ENCODE data around the gene JAKMIP3.

The JAKMIP3 gene

GRCh38 chr10:132066186-132066585 lies 440 bp downstream of the JAKMIP3 start:
- ChIA-PET CTCF (no interaction called here), POLR2A (no interaction called here)
- TF ChIP-seq TARDBP (IDR thresholded peaks at IDR 0.05), result no peak
- no peak for TF ChIP-seq LEF1 (IDR thresholded peaks at IDR 0.05; ENCODE audit: borderline replicate concordance)
- no peak for TF ChIP-seq CTBP1 (IDR thresholded peaks at IDR 0.05; ENCODE audit: borderline replicate concordance)
- no peak for TF ChIP-seq NFRKB (IDR thresholded peaks at IDR 0.05)
- TF ChIP-seq L3MBTL2 (conservative IDR thresholded peaks at IDR 0.05), result no peak
- TF ChIP-seq HDGF (IDR thresholded peaks at IDR 0.05; ENCODE audit: borderline replicate concordance), result no peak
- no peak for TF ChIP-seq ELF4 (IDR thresholded peaks at IDR 0.05)
- no peak for TF ChIP-seq FOXA1 (IDR thresholded peaks at IDR 0.05)
- TF ChIP-seq ZNF384 (IDR thresholded peaks at IDR 0.05), result no peak
- TF ChIP-seq SUZ12 (IDR thresholded peaks at IDR 0.05), result no peak
- no peak for TF ChIP-seq BHLHE40 (IDR thresholded peaks at IDR 0.05; ENCODE audit: borderline replicate concordance)
- TF ChIP-seq SP1 (IDR thresholded peaks at IDR 0.05), result no peak
- TF ChIP-seq FOXK2 (IDR thresholded peaks at IDR 0.05), result no peak
- TF ChIP-seq, protein P1, sequence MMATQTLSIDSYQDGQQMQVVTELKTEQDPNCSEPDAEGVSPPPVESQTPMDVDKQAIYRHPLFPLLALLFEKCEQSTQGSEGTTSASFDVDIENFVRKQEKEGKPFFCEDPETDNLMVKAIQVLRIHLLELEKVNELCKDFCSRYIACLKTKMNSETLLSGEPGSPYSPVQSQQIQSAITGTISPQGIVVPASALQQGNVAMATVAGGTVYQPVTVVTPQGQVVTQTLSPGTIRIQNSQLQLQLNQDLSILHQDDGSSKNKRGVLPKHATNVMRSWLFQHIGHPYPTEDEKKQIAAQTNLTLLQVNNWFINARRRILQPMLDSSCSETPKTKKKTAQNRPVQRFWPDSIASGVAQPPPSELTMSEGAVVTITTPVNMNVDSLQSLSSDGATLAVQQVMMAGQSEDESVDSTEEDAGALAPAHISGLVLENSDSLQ (IDR thresholded peaks at IDR 0.05), result no peak
- no peak for TF ChIP-seq FOXM1 (IDR thresholded peaks at IDR 0.05; ENCODE audit: borderline replicate concordance)
- no peak for TF ChIP-seq ARNT (IDR thresholded peaks at IDR 0.05)
- DNase-seq (ENCODE audit: extremely low spot score), result no peak

- DNase-seq (ENCODE audit: extremely low spot score), result no peak
- ChIA-PET CTCF (no interaction called here), POLR2A (no interaction called here)
- TF ChIP-seq FOXA1 (IDR thresholded peaks at IDR 0.05) (no peak), FOXK2 (IDR thresholded peaks at IDR 0.05) (no peak), NFRKB (IDR thresholded peaks at IDR 0.05) (no peak), TARDBP (IDR thresholded peaks at IDR 0.05) (no peak), HDGF (IDR thresholded peaks at IDR 0.05; ENCODE audit: borderline replicate concordance) (no peak), SP1 (IDR thresholded peaks at IDR 0.05) (no peak), BHLHE40 (IDR thresholded peaks at IDR 0.05; ENCODE audit: borderline replicate concordance) (no peak), FOXM1 (IDR thresholded peaks at IDR 0.05; ENCODE audit: borderline replicate concordance) (no peak), ZNF384 (IDR thresholded peaks at IDR 0.05) (no peak), ARNT (IDR thresholded peaks at IDR 0.05) (no peak), LEF1 (IDR thresholded peaks at IDR 0.05; ENCODE audit: borderline replicate concordance) (no peak), SUZ12 (IDR thresholded peaks at IDR 0.05) (no peak), CTBP1 (IDR thresholded peaks at IDR 0.05; ENCODE audit: borderline replicate concordance) (no peak), L3MBTL2 (conservative IDR thresholded peaks at IDR 0.05) (no peak), ELF4 (IDR thresholded peaks at IDR 0.05) (no peak)
- TF ChIP-seq, protein P1 (IDR thresholded peaks at IDR 0.05), result no peak
These were observed 1.1 kb downstream of the JAKMIP3 start for GRCh38 chr10:132066812-132067211.

- DNase-seq (ENCODE audit: extremely low spot score), result no peak
- POLR2A ChIA-PET, result no interaction called here
- CTCF ChIA-PET, result no interaction called here
- TF ChIP-seq SUZ12 (IDR thresholded peaks at IDR 0.05), result no peak
- no peak for TF ChIP-seq SP1 (IDR thresholded peaks at IDR 0.05)
- TF ChIP-seq HDGF (IDR thresholded peaks at IDR 0.05; ENCODE audit: borderline replicate concordance), result no peak
- no peak for TF ChIP-seq FOXM1 (IDR thresholded peaks at IDR 0.05; ENCODE audit: borderline replicate concordance)
- TF ChIP-seq FOXA1 (IDR thresholded peaks at IDR 0.05), result no peak
- no peak for TF ChIP-seq ARNT (IDR thresholded peaks at IDR 0.05)
- no peak for TF ChIP-seq NFRKB (IDR thresholded peaks at IDR 0.05)
- TF ChIP-seq, protein P1 (IDR thresholded peaks at IDR 0.05), result no peak
- TF ChIP-seq L3MBTL2 (conservative IDR thresholded peaks at IDR 0.05), result no peak
- TF ChIP-seq FOXK2 (IDR thresholded peaks at IDR 0.05), result no peak
- TF ChIP-seq CTBP1 (IDR thresholded peaks at IDR 0.05; ENCODE audit: borderline replicate concordance), result no peak
- TF ChIP-seq ELF4 (IDR thresholded peaks at IDR 0.05), result no peak
- no peak for TF ChIP-seq TARDBP (IDR thresholded peaks at IDR 0.05)
- no peak for TF ChIP-seq BHLHE40 (IDR thresholded peaks at IDR 0.05; ENCODE audit: borderline replicate concordance)
- no peak for TF ChIP-seq ZNF384 (IDR thresholded peaks at IDR 0.05)
- TF ChIP-seq LEF1 (IDR thresholded peaks at IDR 0.05; ENCODE audit: borderline replicate concordance), result no peak
These were observed 2.8 kb downstream of the JAKMIP3 start for GRCh38 chr10:132068431-132069121.

DNA sequence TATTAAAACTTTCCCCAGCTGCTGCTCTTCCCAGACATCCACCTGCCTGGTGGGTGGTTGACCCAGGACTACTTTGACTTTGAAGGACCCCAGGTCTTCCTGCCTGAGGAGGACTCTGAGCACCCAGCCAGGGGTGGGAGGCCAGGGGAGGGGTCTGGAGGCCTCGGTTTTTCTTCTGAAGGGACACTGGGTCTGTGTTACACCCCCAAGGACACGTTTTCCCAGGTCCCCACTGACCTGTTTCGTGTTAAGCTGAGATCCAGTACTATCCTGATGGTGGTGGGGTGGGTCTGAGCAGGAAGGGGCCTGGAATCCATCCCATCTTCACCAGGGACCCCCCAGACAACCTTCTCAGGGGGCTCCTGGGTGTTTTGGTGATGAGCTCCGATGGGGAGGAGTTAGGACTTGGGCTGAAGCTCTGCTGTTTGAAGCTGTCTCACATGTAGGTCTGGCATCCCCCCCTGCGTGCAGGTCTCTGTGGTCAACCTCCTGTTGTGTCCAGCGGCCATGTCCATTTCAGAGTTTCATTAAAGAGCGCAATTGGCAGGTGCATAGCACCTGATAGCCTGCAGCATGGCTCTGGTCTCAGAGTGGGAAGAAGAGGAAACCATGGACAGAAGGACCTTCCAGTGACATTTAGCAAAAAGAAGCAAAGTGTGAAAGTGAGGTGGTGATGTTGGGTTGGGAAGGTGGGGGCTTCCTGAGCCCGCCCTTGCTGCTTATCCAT lies 3.5 kb downstream of the JAKMIP3 start:
- CTCF ChIA-PET, result no interaction called here
- POLR2A ChIA-PET, result no interaction called here
- no peak for TF ChIP-seq SUZ12 (IDR thresholded peaks at IDR 0.05)
- TF ChIP-seq BHLHE40 (IDR thresholded peaks at IDR 0.05; ENCODE audit: borderline replicate concordance), result no peak
- no peak for TF ChIP-seq L3MBTL2 (conservative IDR thresholded peaks at IDR 0.05)
- no peak for TF ChIP-seq TARDBP (IDR thresholded peaks at IDR 0.05)
- TF ChIP-seq FOXA1 (IDR thresholded peaks at IDR 0.05), result no peak
- TF ChIP-seq SP1 (IDR thresholded peaks at IDR 0.05), result no peak
- no peak for TF ChIP-seq ZNF384 (IDR thresholded peaks at IDR 0.05)
- no peak for DNase-seq (ENCODE audit: extremely low spot score)

- no peak for DNase-seq (ENCODE audit: extremely low spot score)
- CTCF ChIA-PET, result no interaction called here
- TF ChIP-seq, protein P1 (IDR thresholded peaks at IDR 0.05), result no peak
- no peak for TF ChIP-seq FOXM1 (IDR thresholded peaks at IDR 0.05; ENCODE audit: borderline replicate concordance)
- no peak for TF ChIP-seq LEF1 (IDR thresholded peaks at IDR 0.05; ENCODE audit: borderline replicate concordance)
- TF ChIP-seq NFRKB (IDR thresholded peaks at IDR 0.05), result no peak
- TF ChIP-seq ARNT (IDR thresholded peaks at IDR 0.05), result no peak
- POLR2A ChIA-PET, result no interaction called here
These were observed 4.1 kb downstream of the JAKMIP3 start for GRCh38 chr10:132069849-132070182.

Measured in HEK293T (cell line).